ENCODE data around the gene CSF2. TPM values are rescaled to one million over a fixed set of nuclear protein-coding genes. Genes with fewer than 3 reads are reported as not detected.
A peak's percentile ranks its signal among the peaks of the same experiment; 100 is the strongest.

The CSF2 gene
- total RNA-seq, 1 donor from 2014 or later, result 7.1 TPM

DNA sequence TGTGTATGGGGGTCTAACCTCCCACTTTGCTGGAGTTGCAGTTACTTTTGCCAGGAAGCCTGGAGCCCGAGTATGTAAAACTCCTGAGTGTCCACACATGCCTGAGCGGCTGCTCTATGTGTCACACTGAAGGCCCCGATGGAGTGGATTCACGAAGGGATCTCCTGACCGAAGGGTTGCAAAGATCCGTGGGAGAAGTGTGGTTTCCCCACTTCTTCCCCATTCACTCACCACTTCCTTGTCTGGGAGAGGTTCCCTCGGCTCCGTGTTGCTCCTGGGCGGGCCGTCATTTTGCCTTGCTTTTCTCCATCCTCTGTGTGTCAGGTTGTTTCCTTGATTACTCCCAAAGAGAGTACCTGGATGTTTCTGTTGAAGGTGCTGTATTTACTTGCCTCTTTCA is 29.4 kb upstream of the CSF2 start:
- TF ChIP-seq CTCF (IDR thresholded peaks at IDR 0.05), result no peak
- DNase-seq (peak; percentile 65), ATAC-seq (peak; percentile 96)
- Histone ChIP-seq H3K36me3 (no peaks in the 10 kb centered on the region), H3K9me3 (no peaks in the 10 kb centered on the region), H3K27me3 (peaks cover 5% of the 10 kb centered on the region), H3K27ac (no peak overlapping the region), H3K4me1 (no peaks in the 10 kb centered on the region), H3K4me3 (no peak overlapping the region)
- intact Hi-C loops (cut with DNase I), result no loop called here

GRCh38 chr5:132046880-132047299 is 26.7 kb upstream of the CSF2 start:
- H3K4me3 ChIP-seq, result no peak overlapping the region
- ATAC-seq, result no peak
- peaks cover 5% of the 10 kb centered on the region for H3K27me3 ChIP-seq
- no peaks in the 10 kb centered on the region for H3K36me3 ChIP-seq
- no peaks in the 10 kb centered on the region for H3K9me3 ChIP-seq
- TF ChIP-seq CTCF (IDR thresholded peaks at IDR 0.05), result no peak
- DNase-seq, result peak; percentile 16
- no peaks in the 10 kb centered on the region for H3K4me1 ChIP-seq
- intact Hi-C loops (cut with DNase I), result no loop called here
- H3K27ac ChIP-seq, result no peak overlapping the region

GRCh38 chr5:132049093-132049492 is 24.5 kb upstream of the CSF2 start:
- intact Hi-C loops (cut with DNase I), result no loop called here
- H3K4me1 ChIP-seq, result no peaks in the 10 kb centered on the region
- TF ChIP-seq CTCF (IDR thresholded peaks at IDR 0.05), result no peak

GRCh38 chr5:132049559-132049958 is 24.0 kb upstream of the CSF2 start:
- DNase-seq (no peak), ATAC-seq (no peak)
- no peaks in the 10 kb centered on the region for H3K36me3 ChIP-seq

More at GRCh38 chr5:132049093-132049492, 24.5 kb upstream of the CSF2 start:
- Histone ChIP-seq H3K27ac (no peak overlapping the region), H3K4me3 (no peak overlapping the region), H3K9me3 (no peaks in the 10 kb centered on the region), H3K27me3 (no peaks in the 10 kb centered on the region), H3K36me3 (no peaks in the 10 kb centered on the region)
- ATAC-seq (no peak), DNase-seq (no peak)

DNA sequence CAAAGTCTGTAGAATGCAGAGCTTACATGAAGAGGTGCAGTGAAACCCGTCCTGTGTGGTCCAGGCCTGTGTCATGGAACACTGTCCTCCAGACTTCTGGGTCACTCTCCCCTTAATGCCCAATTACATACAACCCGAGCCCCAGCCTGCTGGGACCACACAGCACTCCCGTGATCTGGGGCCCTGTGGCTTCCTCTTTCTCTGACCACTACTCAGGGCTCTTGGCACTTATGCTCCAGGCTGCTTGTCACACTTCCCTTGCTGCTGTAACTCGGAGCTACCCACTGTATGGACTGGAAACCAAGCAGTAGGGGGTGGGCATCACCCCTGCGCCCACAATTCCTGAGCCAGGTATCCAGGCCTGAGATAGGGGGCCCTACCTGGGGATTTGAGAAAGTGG is 23.5 kb upstream of the CSF2 start:
- DNase-seq, result peak; percentile 72

More at GRCh38 chr5:132049559-132049958, 24.0 kb upstream of the CSF2 start:
- Histone ChIP-seq H3K27me3 (no peaks in the 10 kb centered on the region), H3K27ac (no peak overlapping the region), H3K4me3 (no peak overlapping the region), H3K9me3 (no peaks in the 10 kb centered on the region), H3K4me1 (no peaks in the 10 kb centered on the region)
- no peak for TF ChIP-seq CTCF (IDR thresholded peaks at IDR 0.05)
- intact Hi-C loops (cut with DNase I), result no loop called here

More for the DNA sequence above, 23.5 kb upstream of the CSF2 start:
- no peak for TF ChIP-seq CTCF (IDR thresholded peaks at IDR 0.05)
- Histone ChIP-seq H3K36me3 (no peaks in the 10 kb centered on the region), H3K4me1 (no peaks in the 10 kb centered on the region), H3K27me3 (no peaks in the 10 kb centered on the region), H3K4me3 (no peak overlapping the region), H3K27ac (no peak overlapping the region), H3K9me3 (no peaks in the 10 kb centered on the region)
- peak; percentile 89 for ATAC-seq
- intact Hi-C loops (cut with DNase I), result no loop called here
